C4-2B (cell line): ENCODE data around the gene MINDY4.

Source experiments
- ZFX ChIP-seq: fragments of 450-650 bp; IDR thresholded peaks from 2 replicates; pipeline ENCODE4 v1.6.1; 2017
- TF ChIP-seq, protein P1 (sequence below): fragments of 450-650 bp; conservative IDR thresholded peaks from 2 replicates; pipeline ENCODE4 v1.5.1; 2017; ENCODE audit warnings: mild to moderate bottlenecking

GRCh38 chr7:30771174-30771879, at the start of gene MINDY4:
- TF ChIP-seq, protein P1, sequence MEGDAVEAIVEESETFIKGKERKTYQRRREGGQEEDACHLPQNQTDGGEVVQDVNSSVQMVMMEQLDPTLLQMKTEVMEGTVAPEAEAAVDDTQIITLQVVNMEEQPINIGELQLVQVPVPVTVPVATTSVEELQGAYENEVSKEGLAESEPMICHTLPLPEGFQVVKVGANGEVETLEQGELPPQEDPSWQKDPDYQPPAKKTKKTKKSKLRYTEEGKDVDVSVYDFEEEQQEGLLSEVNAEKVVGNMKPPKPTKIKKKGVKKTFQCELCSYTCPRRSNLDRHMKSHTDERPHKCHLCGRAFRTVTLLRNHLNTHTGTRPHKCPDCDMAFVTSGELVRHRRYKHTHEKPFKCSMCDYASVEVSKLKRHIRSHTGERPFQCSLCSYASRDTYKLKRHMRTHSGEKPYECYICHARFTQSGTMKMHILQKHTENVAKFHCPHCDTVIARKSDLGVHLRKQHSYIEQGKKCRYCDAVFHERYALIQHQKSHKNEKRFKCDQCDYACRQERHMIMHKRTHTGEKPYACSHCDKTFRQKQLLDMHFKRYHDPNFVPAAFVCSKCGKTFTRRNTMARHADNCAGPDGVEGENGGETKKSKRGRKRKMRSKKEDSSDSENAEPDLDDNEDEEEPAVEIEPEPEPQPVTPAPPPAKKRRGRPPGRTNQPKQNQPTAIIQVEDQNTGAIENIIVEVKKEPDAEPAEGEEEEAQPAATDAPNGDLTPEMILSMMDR, result no peak
- TF ChIP-seq ZFX, result peak; percentile 46; the same call in 1 of the 2 replicates
